NB4 (cell line): ENCODE data around the gene SLC22A13.
"Not testable (repeated sequence)": the region's sequence is repeated elsewhere in the genome, so short reads cannot be mapped to it uniquely, and the experiment has no call there.

Experiments used
- DNase-seq: peaks from one replicate; pipeline ENCODE4 v3.0.0; 2010; ENCODE audit warnings: low read depth
- H3K4me3 ChIP-seq: one replicate; pipeline ENCODE4 v1.5.1; 2011; ENCODE audit warnings: mild to moderate bottlenecking, low read depth, low read length, moderate library complexity
- MAX ChIP-seq: IDR thresholded peaks from 2 replicates; pipeline ENCODE4 v1.6.1; 2011; ENCODE audit warnings: low read depth, low read length
- MYC ChIP-seq: IDR thresholded peaks from 2 replicates; pipeline ENCODE4 v1.6.1; 2011; ENCODE audit warnings: low read depth, low read length
- POLR2A ChIP-seq: IDR thresholded peaks from 2 replicates; pipeline ENCODE4 v1.6.1; 2011; ENCODE audit warnings: mild to moderate bottlenecking; ENCODE audit not compliant: insufficient read length; ENCODE audit errors: extremely low read depth
- TF ChIP-seq, protein P1 (sequence below): IDR thresholded peaks from one replicate; pipeline ENCODE4 v1.5.1; 2012; ENCODE audit warnings: low read depth, low read length

Gene SLC22A13

DNA sequence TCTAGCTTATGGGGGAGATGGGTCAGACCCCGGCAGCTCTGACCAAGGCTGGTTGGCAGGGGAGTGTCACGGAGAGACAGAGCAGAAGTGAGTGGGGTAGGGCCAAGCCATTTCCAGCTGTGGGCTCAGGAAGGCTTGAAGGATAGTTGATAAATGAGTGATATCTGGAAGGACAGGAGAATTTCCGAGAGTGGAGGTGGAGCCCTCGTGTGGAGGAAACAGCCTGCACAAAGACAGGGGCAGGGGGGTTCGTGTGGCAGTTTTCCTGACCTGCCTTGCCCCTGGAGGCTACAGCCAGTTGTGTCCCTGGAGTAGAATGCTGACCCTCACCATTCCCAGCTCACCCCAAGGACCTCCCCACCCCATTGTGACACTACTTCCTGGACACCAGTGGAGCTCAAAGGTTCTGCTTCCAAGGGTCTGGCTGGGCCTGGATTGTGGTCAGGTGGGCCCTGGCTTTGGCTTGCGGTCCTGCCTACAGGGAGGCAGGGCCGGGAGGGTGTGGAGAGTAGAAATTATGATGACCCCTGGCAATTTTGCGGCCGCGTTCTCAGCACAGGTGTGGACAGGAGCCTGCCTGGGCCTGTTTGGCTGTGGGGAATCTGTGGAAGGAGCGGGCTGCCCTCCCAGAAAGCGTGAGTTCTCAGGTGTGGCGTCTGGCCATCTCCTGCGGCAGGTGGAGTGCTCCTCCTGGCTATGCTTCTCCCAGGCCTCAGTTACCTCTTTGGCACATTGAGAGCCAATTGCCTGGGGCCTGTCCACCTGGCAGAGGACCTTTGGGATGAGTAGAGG lies 16.5 kb downstream of the SLC22A13 start, which contains the start of gene SLC22A14:
SLC22A14 (plus strand) TSS at position 400 of the 792 bp plus-strand sequence. CDS start 23,733 bp downstream, outside the sequence.
- TF ChIP-seq, protein P1, sequence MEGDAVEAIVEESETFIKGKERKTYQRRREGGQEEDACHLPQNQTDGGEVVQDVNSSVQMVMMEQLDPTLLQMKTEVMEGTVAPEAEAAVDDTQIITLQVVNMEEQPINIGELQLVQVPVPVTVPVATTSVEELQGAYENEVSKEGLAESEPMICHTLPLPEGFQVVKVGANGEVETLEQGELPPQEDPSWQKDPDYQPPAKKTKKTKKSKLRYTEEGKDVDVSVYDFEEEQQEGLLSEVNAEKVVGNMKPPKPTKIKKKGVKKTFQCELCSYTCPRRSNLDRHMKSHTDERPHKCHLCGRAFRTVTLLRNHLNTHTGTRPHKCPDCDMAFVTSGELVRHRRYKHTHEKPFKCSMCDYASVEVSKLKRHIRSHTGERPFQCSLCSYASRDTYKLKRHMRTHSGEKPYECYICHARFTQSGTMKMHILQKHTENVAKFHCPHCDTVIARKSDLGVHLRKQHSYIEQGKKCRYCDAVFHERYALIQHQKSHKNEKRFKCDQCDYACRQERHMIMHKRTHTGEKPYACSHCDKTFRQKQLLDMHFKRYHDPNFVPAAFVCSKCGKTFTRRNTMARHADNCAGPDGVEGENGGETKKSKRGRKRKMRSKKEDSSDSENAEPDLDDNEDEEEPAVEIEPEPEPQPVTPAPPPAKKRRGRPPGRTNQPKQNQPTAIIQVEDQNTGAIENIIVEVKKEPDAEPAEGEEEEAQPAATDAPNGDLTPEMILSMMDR = no peak
- TF ChIP-seq MYC = no peak
- no peak for TF ChIP-seq MAX
- no peak for TF ChIP-seq POLR2A
- no peak within 1 kb of the TSS for H3K4me3 ChIP-seq
- DNase-seq = no peak

DNA sequence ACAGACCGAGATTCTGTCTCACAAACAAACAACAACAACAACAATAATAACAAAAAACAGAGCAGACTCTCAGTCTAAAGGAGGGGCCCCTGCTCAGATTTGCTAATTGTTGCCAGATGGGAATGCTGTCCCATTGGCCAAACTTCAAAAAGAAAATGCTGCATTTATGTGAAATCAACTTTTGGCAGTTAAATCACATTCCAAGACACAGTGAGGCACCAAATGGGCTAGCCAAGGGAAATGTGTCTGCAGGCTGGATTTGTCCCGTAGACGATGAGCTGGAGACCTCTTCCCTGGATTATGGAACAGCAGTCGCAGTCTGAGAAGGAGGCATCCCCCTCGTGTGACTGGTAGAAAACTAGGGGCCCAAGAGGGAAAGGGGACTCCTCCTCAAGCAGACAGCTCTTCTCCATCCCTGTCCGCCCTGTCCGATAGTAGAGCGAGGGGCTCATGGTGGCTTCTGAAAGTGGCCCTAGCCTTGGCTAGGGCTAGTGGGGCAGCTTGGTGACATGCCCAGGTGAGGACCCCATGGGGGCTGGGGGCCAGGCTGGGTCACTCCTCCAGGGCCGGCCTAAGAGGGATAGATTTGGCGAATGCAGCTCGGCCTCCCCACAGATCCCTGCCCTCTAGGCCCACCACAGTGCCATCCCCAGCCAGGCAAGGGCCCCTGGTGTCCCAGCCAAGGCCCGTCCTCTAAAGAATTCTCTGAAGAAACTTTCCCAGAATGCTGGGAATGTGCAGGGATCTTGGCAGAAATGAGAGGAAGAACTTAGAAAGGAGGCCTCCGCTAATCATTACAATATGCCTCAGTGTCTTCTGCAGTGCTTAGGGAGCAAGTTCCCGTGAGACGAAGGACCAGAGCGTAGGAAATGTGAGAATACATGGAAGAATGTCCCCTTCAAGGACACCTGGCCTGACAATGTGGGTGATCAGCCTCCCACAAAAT lies 18.5 kb downstream of the SLC22A13 start:
- H3K4me3 ChIP-seq = no peak overlapping the region
- TF ChIP-seq MAX (no peak), POLR2A (no peak), MYC (no peak)
- TF ChIP-seq, protein P1 = no peak
- DNase-seq = no peak

DNA sequence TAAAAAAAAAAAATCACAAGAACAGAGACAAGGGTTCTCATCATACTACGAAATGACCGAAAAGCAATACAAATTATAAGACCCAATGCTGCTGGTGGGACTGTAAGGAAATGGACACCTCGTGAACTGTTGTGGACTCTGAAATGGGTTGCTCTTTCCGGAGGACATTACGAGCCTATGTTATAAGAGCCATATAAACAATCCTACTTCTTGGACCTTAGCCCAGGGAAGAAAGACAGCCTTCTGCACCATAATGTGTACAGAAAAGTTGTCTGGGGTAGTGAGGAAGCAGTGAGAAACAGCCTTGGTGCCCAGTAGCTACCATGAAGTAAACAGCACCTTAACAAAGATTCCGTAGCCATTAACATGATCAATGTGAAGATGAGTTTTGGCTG lies 19.1 kb downstream of the SLC22A13 start:
- no peak for TF ChIP-seq POLR2A
- TF ChIP-seq MAX = no peak
- TF ChIP-seq, protein P1 = no peak
- no peak for TF ChIP-seq MYC
- DNase-seq = no peak

DNA sequence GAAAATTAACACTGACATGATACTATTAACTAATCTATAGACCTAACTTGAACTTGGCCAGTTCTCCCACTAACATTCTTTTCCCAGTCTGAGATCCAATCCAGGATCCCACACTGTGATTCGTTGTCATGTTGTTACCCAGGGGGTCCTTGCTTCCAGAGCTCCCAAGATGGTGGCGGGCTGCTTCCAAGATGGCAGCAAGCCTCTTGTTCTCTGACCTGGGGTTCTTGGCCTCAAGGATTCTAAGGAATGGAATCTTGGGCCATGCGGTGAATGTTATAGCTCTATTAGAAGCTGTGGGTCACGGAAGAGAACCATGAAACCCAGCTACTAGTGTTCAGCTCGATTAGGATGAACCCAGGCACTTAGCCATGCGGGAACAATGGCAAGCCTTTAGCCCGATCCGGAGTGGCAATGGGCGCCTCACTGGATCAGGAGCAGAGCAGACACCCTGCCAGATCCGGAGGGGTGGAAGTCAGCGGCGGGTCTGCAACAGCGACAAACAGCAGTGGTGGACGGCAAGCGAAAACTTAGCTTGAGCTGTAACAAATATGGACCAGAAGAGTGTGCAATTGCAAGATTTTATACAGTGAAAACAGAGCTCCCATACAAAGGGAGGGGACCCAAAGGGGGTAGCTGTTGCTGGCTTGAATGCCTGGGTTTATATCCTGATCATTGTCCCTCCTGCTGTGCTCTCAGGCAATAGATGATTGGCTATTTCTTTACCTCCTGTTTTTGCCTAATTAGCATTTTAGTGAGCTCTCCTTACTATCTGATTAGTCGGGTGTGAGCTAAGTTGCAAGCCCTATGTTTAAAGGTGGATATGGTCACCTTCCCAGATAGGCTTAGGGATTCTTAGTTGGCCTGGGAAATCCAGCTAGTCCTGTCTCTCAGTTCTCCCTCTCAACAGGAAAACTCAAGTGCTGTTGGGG lies 23.9 kb downstream of the SLC22A13 start:
- DNase-seq, H3K4me3 ChIP-seq: not testable (repeated sequence)

More for the DNA sequence above, 19.1 kb downstream of the SLC22A13 start:
- no peak overlapping the region for H3K4me3 ChIP-seq

DNA sequence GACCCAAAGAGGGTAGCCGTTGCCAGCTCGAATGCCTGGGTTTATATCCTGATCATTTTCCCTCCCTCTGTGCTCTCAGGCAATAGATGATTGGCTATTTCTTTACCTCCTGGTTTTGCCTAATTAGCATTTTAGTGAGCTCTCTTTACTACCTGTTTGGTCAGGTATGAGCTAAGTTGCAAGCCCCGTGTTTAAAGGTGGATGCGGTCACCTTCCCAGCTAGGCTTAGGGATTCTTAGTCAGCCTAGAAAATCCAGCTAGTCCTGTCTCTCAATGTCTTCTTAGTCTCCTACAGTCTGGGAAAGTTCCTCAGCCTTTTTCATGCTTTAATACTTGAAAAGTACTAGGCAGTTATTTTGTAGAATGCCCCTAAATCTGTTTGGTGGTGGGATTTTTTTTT lies 31.4 kb downstream of the SLC22A13 start:
- H3K4me3 ChIP-seq, DNase-seq: not testable (repeated sequence)

- TF ChIP-seq, protein P1 = no peak
- TF ChIP-seq MYC = no peak
- TF ChIP-seq MAX = no peak
- TF ChIP-seq POLR2A = no peak
- no peak overlapping the region for H3K4me3 ChIP-seq
- DNase-seq = no peak
Measured at GRCh38 chr3:38297537-38297936, 31.9 kb downstream of the SLC22A13 start.
